ENCODE data around the gene ENGASE. TPM values are rescaled to one million over a fixed set of nuclear protein-coding genes. Genes with fewer than 3 reads are reported as not detected.

Gene ENGASE
- total RNA-seq, 1 donor from 2014 or later = 52.4 TPM

DNA sequence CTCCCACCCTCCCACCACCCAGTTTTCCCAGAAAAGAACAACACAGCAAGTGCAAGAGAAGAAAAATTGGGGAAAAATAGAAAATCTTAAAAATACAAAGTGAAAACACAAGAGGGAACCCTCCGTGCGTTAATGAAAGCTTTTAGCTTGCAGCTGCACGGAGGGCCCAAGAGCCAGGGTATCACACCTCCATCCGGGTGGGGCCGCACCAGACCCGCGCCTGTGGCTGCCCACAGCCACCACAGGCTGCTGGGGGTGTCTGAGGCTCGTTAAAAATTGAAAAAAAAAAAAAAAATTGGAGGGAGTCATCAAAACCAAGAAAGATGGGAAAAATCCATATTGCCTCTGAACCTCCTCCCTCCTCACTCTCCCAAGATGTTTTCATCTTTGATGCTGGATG is 18.6 kb downstream of the ENGASE start:
- intact Hi-C loops (cut with micrococcal nuclease) = no loop called here
- H3K9me3 Mint-ChIP-seq = no peaks in the 10 kb centered on the region

DNA sequence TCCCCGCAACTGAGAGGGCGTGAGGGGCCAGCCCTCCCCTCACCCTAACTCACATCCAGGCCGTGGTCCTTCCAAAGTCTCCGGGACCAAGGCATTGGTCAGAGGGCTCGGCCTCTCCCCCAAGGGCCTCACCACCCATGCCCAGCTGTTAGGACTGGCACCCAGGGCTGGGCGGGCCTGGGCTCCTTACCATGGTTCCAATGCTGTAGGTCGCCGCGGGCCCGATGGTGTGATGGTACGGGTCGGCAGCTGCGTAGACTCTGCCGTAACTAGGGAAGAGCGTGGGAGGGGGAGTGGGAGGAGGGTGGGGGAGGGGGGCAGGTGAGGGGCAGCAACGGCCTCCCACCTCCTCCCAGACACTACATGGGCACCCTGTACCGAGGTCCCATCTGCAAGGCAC is 19.6 kb downstream of the ENGASE start:
- DNase-seq = no peak
- Mint-ChIP-seq H3K4me1 (peaks cover 2% of the 10 kb centered on the region), H3K9me3 (no peaks in the 10 kb centered on the region), H3K27me3 (peaks cover 23% of the 10 kb centered on the region), H3K36me3 (ENCODE audit: low read depth) (no peaks in the 10 kb centered on the region), H3K4me3 (no peak overlapping the region), H3K27ac (no peak overlapping the region)
- intact Hi-C loops (cut with micrococcal nuclease) = no loop called here

More for the DNA sequence above, 18.6 kb downstream of the ENGASE start:
- H3K4me3 Mint-ChIP-seq = no peak overlapping the region
- no peak overlapping the region for H3K27ac Mint-ChIP-seq
- H3K36me3 Mint-ChIP-seq (ENCODE audit: low read depth) = no peaks in the 10 kb centered on the region
- peaks cover 18% of the 10 kb centered on the region for H3K27me3 Mint-ChIP-seq
- peaks cover 2% of the 10 kb centered on the region for H3K4me1 Mint-ChIP-seq
- DNase-seq = no peak

DNA sequence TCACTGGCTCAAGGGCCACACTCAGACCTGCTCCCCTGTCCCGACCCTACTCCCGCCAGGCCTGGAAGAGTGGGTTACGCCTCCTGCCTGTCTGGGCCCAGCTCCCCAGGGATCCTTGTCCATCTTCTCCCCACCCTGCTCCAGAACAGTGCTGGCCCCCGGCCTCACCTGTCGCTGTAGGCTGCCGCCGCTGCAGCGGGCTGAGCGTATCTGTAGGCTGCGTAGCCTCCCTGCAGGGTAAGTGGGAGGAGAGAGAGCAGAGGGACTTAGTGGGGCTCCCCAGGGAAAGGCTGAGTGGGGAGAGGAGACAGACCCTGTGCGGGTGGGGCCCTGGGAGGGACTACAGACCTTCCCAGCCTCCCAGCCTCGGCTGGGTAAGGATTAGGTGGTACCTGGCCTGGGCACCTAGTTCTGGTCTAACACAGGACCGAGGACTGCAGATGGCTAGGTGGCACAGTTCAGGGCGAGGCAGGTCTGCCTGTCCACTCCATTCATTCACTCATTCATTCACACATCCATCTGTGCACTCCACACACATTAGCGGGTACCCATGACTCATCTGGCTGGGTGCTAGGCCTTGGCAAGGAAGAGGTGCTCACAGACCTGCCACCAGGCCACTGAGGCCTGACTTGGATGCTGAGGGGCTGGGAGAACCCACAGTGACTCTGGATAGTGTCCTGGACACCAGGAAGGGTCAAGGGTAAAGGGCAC is 20.9 kb downstream of the ENGASE start:
- intact Hi-C loops (cut with micrococcal nuclease) = no loop called here
- Mint-ChIP-seq H3K9me3 (no peaks in the 10 kb centered on the region), H3K4me3 (no peak overlapping the region), H3K36me3 (ENCODE audit: low read depth) (no peaks in the 10 kb centered on the region), H3K4me1 (peaks cover 2% of the 10 kb centered on the region), H3K27ac (no peak overlapping the region), H3K27me3 (peaks cover 25% of the 10 kb centered on the region)
- no peak for DNase-seq

DNA sequence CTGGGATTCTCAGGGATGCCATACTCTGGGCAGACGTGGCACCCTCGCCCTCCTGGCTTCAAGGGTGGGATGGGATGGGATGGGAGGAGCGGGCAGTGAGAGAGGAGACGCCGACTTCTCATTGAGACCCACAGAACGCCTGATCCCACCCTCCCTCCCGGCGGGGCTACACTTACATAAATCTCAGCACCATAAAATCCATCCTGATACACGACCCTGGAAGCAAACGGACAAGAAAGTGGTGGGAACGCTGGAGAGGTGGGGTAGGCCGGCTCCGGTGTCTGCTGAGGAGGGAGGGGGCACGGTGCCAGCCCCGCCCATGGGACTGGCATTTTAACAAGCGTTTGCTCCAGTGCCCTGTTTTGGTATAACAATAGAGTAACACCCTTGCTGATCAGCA is 21.9 kb downstream of the ENGASE start:
- no peaks in the 10 kb centered on the region for H3K9me3 Mint-ChIP-seq
- peaks cover 2% of the 10 kb centered on the region for H3K4me1 Mint-ChIP-seq
- H3K27ac Mint-ChIP-seq = no peak overlapping the region
- H3K4me3 Mint-ChIP-seq = no peak overlapping the region
- H3K27me3 Mint-ChIP-seq = peaks cover 25% of the 10 kb centered on the region
- no peak for DNase-seq
- no peaks in the 10 kb centered on the region for H3K36me3 Mint-ChIP-seq (ENCODE audit: low read depth)
- intact Hi-C loops (cut with micrococcal nuclease) = no loop called here

DNA sequence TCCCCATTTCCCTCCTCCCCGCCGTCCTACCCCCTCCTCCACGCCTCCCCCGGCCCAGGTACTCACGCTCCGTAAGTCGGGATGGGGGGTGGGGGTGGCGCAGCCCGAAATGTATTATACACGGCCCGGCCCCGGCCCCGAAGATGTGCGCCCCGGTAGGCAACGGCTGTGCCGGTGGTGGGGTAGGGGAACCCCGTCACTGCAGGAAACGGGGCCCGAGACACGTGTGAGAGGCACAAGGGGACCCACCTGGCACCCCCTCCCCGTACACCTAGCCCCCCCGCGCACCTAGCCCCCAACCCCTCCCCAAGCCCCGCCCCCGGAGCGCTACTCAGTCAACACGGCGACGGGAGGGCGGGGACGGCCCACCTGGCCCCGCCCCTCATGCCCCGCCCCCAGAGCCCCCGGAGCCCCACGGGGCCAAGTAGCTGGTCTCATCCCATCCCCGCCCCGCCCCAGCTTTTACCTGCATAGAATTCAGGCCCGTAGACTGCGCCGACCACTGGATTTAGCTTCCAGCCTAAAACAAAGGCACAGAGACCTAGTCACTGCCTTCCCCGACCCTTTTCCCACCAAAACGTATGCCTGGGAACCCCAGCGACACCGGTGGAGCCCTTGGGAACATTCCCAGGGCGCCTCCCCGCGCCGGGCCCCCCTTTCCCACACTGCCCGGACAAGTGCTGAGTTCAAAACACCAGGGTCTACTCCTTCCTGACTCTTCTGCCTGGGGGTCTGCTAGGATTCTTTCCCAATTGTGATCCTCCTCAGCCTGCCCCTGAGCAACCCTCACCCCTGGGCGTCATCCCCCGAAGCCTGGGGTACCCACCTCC is 22.8 kb downstream of the ENGASE start:
- H3K36me3 Mint-ChIP-seq (ENCODE audit: low read depth) = no peaks in the 10 kb centered on the region
- intact Hi-C loops (cut with micrococcal nuclease) = no loop called here
- no peak for DNase-seq
- H3K4me3 Mint-ChIP-seq = peak overlapping the region; percentile 28
- peaks cover 23% of the 10 kb centered on the region for H3K27me3 Mint-ChIP-seq
- no peak overlapping the region for H3K27ac Mint-ChIP-seq
- H3K4me1 Mint-ChIP-seq = peaks cover under 1% of the 10 kb centered on the region
- no peaks in the 10 kb centered on the region for H3K9me3 Mint-ChIP-seq

DNA sequence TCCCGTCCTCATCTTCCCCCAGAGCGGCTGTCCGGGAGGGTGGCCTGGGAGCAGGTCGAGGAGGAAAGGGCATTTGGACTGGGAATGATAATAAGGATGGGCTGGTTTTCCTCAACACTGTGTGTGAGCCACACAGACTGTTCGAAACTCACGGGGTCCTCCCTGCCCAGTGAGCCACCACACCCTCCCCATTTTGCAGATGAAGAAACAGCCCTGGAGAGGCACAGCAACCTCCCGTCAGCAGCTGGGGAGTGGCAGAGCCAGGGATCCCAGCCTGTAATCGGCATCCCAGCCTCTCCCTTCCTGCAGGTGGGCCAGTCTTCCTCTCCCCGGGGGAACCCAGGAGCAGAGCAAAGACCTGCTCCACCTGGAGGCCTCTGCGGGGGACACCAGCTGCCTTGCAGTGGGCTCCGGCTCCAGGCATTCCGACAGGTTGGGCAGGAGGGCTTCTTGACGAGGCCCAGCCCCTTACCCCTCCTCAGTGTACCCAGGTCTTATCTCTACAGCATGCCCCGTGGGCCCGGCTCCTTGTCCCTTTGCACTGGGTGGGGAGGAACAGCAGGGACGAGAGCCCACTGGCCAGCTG is 23.8 kb downstream of the ENGASE start:
- H3K27me3 Mint-ChIP-seq = peaks cover 20% of the 10 kb centered on the region
- intact Hi-C loops (cut with micrococcal nuclease) = no loop called here
- no peaks in the 10 kb centered on the region for H3K4me1 Mint-ChIP-seq

DNA sequence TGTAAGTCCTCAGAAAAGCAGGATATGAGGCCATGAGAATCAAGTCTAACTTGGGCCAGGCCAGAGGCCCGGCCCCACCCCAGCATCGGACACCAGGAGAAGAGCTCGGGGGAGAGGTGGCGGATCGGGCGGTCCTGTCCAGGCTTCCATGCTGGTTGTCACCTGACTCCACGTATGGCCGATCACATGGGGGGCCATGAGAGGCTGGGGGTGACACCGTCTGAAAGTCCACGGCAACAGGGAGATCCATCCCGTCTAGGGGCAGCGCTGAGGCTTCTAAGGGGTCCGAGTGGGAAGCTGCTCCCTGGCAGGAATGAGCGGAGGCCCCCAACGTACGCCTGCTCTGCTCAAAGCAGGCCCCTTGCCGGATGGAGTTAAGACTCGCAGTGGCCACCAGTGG is 25.8 kb downstream of the ENGASE start:
- Mint-ChIP-seq H3K4me1 (no peaks in the 10 kb centered on the region), H3K36me3 (ENCODE audit: low read depth) (no peaks in the 10 kb centered on the region), H3K4me3 (no peak overlapping the region), H3K27ac (no peak overlapping the region), H3K27me3 (peaks cover 24% of the 10 kb centered on the region), H3K9me3 (no peaks in the 10 kb centered on the region)
- intact Hi-C loops (cut with micrococcal nuclease) = no loop called here
- DNase-seq = no peak

More for the DNA sequence above, 23.8 kb downstream of the ENGASE start:
- no peak for DNase-seq
- Mint-ChIP-seq H3K4me3 (no peak overlapping the region), H3K27ac (no peak overlapping the region), H3K9me3 (no peaks in the 10 kb centered on the region), H3K36me3 (ENCODE audit: low read depth) (no peaks in the 10 kb centered on the region)

DNA sequence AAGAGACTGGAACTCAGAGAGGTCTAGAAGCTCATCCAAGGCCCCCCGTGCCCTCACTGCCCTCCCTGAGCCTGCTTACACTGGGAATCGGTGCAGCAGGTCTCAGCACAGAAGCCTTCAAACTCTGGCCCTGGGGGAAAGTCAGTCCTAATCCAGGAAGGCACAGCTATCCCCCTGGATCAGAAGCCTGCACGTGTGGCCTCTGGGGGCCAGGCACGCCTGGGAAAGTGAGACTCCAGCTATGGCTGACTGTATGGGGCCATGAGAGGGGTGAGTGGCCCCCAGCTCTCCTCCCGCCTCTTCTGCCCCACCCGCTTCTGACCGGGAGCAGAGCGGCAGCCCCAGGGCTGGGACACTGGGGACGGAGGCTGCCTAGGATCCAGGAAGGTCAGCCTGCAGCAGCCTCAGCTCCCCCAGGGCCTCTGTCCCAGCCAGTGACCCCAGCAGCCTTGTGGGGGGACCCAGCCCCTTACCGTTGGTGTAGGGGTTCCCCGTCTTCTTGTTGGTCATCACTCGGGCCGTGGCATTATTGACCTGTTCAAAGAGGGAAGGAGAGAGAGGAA is 26.6 kb downstream of the ENGASE start:
- no peaks in the 10 kb centered on the region for H3K4me1 Mint-ChIP-seq
- DNase-seq = no peak
- intact Hi-C loops (cut with micrococcal nuclease) = no loop called here
- peaks cover 20% of the 10 kb centered on the region for H3K27me3 Mint-ChIP-seq
- H3K36me3 Mint-ChIP-seq (ENCODE audit: low read depth) = no peaks in the 10 kb centered on the region
- no peak overlapping the region for H3K4me3 Mint-ChIP-seq
- no peaks in the 10 kb centered on the region for H3K9me3 Mint-ChIP-seq
- H3K27ac Mint-ChIP-seq = no peak overlapping the region

DNA sequence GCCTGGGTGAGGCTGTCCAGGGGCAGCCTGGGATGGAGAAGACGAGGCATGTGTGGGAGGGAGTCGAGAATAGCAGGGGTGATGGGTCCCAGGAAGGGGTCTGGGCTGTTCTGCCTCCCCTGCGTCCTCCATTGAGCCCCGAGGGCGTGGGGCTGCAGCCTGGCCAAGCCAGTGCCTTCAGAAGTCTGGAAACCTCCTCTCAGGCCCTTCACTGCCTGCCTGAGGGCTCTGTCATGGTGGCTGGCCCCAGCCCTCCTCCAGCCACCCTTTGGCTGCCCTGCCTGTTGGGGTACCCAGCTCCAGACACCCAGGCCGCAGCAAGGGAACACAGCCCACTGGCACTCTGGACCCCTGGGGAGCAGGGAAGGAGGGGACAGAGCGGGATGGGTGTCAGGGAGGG is 27.6 kb downstream of the ENGASE start:
- no peak overlapping the region for H3K4me3 Mint-ChIP-seq
- H3K9me3 Mint-ChIP-seq = no peaks in the 10 kb centered on the region
- intact Hi-C loops (cut with micrococcal nuclease) = no loop called here
- peaks cover 18% of the 10 kb centered on the region for H3K27me3 Mint-ChIP-seq
- DNase-seq = no peak
- H3K27ac Mint-ChIP-seq = no peak overlapping the region
- no peaks in the 10 kb centered on the region for H3K4me1 Mint-ChIP-seq
- no peaks in the 10 kb centered on the region for H3K36me3 Mint-ChIP-seq (ENCODE audit: low read depth)

DNA sequence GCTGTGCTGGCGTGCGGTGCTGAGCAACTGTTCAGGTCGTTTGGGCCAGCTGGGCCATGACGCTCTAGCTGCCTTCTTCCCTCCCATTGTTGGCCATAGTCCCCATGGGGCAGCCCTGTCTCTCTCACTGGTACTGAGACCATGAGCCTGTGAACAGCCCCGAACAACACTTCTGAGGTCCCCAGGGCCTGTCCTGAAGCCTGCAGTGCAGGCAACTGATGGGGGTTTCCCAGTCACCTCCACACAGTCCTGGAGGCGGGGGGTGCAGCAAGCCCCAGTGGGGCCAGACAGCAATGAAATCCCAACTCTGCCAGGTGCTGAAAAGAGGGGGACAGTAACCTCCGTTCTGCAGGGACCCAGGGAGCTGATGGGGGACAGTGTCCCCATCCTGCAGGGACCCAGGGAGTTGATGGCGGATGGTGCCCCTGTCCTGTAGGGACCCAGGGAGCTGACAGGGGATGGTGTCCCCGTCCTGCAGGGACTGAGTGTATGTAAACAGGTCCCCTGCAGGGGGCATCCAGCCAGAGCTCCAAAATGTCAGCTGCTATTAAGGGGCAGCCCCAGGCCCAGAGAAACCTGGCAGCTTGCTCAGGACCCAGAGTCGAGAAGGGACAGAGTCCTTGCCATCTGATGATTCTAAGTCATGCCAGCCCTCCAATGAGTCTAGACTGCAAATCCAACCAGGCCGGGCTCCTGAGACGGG is 30.4 kb downstream of the ENGASE start:
- Mint-ChIP-seq H3K27me3 (peaks cover 4% of the 10 kb centered on the region), H3K27ac (no peak overlapping the region), H3K4me3 (no peak overlapping the region), H3K4me1 (no peaks in the 10 kb centered on the region), H3K36me3 (ENCODE audit: low read depth) (no peaks in the 10 kb centered on the region), H3K9me3 (no peaks in the 10 kb centered on the region)
- intact Hi-C loops (cut with micrococcal nuclease) = no loop called here
- no peak for DNase-seq

DNA sequence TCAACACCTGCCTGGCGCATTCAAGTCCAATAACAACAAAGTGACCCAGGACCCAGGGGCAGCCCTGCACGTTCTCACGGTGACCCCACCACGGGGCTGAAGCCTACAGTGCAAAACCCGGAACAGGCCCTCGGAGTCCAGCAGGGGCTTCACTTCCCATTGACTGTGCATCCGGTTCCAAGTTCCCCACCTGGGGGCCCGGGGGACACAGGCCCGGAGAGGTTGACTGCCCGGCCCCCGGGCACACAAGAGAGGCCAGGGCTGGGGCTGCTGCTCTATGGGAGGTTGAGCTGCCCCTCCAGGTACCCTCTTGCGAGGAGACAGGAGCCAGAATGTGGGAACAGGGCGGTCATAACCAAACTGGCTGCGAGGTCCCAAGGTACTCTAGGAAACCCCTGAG is 31.3 kb downstream of the ENGASE start:
- DNase-seq = no peak
- H3K36me3 Mint-ChIP-seq (ENCODE audit: low read depth) = no peaks in the 10 kb centered on the region
- no peak overlapping the region for H3K4me3 Mint-ChIP-seq
- H3K9me3 Mint-ChIP-seq = no peaks in the 10 kb centered on the region
- intact Hi-C loops (cut with micrococcal nuclease) = no loop called here
- H3K27ac Mint-ChIP-seq = no peak overlapping the region
- H3K4me1 Mint-ChIP-seq = no peaks in the 10 kb centered on the region
- peaks cover 4% of the 10 kb centered on the region for H3K27me3 Mint-ChIP-seq

DNA sequence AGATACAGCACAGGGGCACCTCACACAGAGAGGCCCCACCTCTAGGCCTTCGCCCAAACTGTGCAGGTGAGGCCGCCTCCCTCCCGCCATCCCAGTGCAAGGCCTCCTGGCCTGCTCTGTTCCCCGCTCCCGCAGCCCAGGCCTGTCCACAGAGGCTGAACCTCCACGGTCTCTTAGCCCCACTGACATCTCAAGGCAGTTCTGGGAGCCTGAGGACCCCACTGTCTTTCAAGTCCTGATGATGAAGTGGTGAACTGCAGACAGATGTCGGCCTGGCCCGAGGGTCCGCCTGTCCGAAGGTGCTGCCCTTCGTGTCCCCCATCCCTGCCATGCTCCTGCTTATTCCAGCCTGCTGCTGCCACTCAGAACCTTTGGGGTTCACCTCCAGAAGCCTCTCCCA is 32.3 kb downstream of the ENGASE start:
- DNase-seq = no peak
- Mint-ChIP-seq H3K4me1 (no peaks in the 10 kb centered on the region), H3K27me3 (peaks cover 4% of the 10 kb centered on the region), H3K27ac (no peak overlapping the region), H3K9me3 (no peaks in the 10 kb centered on the region), H3K4me3 (no peak overlapping the region), H3K36me3 (ENCODE audit: low read depth) (no peaks in the 10 kb centered on the region)
- intact Hi-C loops (cut with micrococcal nuclease) = no loop called here

DNA sequence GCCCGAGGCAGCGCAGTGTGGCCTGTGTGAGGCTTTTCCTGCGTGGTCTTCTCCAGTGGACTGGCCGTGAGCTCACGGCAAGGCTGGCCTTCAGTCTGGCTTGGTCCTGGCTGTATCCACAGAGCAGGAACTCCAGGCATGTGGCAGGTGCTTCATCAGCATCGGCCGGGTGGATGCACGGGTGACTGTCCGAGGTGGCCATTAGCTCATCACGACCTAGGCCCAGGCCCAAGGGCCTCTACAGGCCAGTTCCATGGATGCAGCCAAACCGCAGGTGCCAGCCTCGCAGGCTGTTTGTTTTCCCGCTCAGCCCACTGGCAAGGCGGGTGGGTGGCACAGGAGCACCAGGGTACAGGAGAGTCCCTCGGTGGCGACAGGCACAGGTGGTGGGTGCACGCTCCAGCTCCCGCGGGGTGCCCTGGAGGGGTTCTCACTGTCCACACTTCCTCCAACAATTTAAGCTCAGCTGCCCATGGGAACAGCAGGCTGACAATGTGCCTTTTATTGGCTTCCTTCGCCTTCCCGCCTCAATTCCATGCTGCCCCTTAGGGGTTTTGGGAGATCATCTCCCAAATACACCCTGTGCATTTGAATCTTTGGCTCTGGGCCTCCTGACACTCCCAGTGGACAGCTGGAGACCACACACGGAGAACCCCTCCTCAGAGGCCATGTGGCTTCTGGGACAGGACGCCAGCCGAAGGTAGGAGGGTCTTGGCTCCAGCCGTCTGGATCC is 33.0 kb downstream of the ENGASE start:
- DNase-seq = no peak
- H3K4me3 Mint-ChIP-seq = no peak overlapping the region
- no peak overlapping the region for H3K27ac Mint-ChIP-seq
- no peaks in the 10 kb centered on the region for H3K9me3 Mint-ChIP-seq
- no peaks in the 10 kb centered on the region for H3K36me3 Mint-ChIP-seq (ENCODE audit: low read depth)
- no peaks in the 10 kb centered on the region for H3K4me1 Mint-ChIP-seq
- peaks cover 4% of the 10 kb centered on the region for H3K27me3 Mint-ChIP-seq
- intact Hi-C loops (cut with micrococcal nuclease) = no loop called here

Measured in activated CD4-positive, alpha-beta T cell treated with anti-CD3 and anti-CD28 coated beads, Interleukin-2, amount 10 ng/mL, durations not matched to agents 24 days and 14 days (primary cell).